KG1 (cell line): ENCODE results near the gene RORB.

Experiments
- DNase-seq: peaks from one replicate; lab custom pipeline; 2025; lab: John Stamatoyannopoulos, UW

RORB gene

DNA sequence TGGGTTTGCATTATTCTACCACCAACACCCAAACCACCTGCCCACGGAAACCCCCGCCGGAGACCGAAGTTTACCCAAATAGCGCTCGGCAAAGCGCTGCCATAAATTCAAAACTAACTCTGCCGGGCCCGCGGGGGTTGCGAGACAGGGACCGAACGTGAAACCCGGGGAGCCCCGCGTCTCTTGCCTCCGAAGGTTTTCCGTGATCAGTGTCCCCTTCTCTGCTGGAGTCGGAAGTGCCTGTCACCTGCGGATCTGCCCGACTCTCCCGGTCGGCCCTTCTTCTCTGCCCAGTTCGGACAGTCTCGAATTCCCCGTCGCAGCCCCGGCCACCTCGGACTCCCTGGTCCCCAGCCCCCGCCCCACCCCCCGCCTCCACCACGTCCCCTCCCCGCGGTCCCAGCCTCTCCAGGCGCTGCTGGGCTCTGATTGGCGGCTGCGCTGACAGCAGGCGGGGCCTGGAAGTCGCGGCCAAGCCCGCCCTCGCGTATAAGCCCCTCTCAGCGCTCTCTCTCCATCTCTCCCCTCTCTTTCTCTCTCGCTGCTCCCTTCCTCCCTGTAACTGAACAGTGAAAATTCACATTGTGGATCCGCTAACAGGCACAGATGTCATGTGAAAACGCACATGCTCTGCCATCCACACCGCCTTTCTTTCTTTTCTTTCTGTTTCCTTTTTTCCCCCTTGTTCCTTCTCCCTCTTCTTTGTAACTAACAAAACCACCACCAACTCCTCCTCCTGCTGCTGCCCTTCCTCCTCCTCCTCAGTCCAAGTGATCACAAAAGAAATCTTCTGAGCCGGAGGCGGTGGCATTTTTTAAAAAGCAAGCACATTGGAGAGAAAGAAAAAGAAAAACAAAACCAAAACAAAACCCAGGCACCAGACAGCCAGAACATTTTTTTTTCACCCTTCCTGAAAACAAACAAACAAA lies at the start of gene RORB:
RORB (plus strand) TSS at position 517 of the 929 bp plus-strand sequence. CDS start 642 bp downstream, outside the sequence.
- no peak for DNase-seq

GRCh38 chr9:74447451-74448193 lies 49.5 kb upstream of the RORB start:
- no peak for DNase-seq

GRCh38 chr9:74449060-74449459 lies 48.1 kb upstream of the RORB start:
- no peak for DNase-seq

DNA sequence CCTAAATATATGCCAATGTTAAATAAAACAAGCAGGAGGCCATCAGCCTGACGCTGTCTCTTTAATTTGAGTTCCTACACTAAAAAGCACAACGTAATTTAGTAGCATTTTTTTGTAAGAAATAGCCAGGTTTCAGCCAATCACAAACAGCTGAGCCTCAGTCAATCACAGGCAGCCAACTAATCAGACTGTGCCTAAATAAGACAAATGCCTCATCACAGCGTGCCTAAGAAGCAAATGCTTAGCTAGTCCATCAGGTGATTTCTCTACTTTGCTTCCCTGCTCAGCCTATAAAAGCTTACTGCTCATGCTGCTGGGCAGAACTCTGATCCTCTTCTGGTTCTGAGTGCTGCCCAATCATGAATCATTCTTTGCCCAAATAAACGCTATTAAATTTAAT lies 38.3 kb upstream of the RORB start:
- no peak for DNase-seq

DNA sequence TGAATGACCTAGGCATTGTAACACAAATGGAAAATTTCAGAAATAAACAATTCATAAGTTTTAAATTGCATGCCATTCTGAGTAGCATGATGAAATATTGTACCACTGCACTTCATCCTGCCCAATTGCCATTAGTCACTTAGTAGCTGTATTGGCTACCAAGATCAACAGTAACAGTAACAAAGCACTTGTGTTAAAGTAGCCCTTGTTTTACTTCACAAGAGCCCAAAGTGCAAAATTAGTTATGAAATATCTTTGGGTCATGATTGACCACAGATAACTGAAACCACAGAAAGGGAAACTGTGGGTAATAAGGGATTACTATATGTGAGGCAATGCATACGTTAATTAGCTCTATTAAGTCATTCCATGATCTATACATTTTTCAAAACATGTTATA lies 33.3 kb upstream of the RORB start:
- no peak for DNase-seq

GRCh38 chr9:74478606-74479005 lies 18.5 kb upstream of the RORB start:
- no peak for DNase-seq

DNA sequence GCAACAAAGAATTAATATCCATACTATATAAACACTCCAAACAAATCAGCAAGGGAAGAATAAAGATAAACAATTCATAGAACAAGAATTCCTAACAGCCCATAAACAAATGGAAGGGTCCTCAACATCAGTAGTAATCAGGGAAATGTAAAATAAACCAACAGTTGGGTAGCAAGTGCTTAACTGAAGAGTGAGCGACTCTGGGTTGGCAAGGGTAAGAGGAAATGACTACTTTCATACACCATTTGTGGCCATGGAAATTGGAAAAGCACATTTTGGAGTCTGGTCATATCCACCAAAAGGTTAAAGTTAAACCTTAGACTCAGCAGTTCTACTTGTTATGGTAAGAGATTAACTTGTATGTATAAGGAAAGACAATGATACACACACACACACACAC lies 17.4 kb upstream of the RORB start:
- no peak for DNase-seq

GRCh38 chr9:74487395-74487794 lies 9.7 kb upstream of the RORB start:
- no peak for DNase-seq

DNA sequence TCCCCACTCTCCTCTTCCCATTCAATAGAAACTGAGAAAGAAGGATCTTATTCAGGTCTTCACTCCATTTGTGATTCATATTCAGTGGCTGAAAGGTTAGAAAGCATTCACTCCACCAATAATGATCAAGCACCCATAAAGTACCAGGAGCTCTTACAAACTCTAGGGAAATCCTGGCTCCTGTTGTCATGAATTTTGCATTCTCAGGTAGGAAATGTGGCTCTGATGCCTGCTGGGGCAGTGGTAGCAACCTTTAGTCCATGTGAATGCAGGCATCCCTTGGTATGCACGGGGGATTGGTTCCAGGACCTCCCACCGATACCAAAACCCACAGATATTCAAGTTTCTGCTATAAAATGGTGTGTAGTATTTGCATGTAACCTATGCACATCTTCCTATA lies 3.6 kb upstream of the RORB start:
- no peak for DNase-seq

DNA sequence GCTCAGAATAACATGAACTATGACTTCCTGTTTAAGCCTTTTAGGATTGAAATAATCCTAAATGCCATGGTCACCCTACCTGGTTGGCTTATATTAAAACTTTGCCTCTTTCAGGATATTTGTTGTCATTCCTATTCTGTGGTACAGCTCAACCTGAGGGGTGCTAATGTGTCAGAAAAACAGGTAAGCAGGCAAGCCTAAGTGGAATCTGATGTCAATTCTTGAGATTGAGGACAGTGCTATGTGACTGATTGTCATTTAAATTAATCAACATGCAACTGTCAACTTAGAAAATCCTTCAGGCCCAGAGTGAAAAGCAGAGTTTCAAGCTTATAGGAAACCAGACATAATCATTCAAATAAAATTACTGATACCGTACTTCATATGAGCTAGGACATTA lies 2.6 kb upstream of the RORB start:
- no peak for DNase-seq

- no peak for DNase-seq
Measured at GRCh38 chr9:74496406-74496805, 729 bp upstream of the RORB start.

DNA sequence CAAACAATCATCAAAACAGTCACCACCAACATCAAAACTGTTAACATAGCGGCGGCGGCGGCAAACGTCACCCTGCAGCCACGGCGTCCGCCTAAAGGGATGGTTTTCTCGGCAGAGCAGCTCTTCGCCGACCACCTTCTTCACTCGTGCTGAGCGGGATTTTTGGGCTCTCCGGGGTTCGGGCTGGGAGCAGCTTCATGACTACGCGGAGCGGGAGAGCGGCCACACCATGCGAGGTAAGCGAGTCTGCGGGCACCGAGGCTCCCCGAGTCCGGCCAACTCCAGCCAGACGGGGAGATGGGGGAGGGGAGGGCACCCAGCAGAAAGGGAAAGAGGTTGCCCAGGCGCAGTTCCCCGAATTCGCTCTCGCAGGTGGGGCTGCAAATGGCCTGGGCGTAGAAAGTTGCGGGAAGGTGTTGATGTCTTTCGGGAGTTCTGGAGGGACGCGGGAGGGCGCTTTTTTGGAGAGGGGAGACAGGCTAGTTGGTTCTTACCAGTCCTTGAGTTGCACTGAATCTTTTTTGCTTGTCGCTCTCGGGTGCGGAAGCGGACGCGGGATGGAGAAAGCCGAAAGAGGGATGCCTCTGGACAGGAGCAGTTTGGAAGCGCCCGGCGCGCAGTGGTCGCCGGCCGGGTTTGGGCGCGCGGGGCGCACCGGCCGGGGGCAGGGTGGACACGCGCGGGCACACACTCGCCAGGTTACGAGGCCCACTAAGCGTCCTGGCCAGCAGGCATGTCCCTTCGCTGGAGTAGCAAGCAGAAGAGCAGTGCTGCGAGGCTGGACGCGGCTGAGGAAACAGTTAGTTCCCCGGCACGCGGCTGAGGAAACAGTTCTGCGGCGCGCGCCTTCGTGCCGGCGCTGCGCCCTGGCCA lies 849 bp downstream of the RORB start:
- DNase-seq: no peak

DNA sequence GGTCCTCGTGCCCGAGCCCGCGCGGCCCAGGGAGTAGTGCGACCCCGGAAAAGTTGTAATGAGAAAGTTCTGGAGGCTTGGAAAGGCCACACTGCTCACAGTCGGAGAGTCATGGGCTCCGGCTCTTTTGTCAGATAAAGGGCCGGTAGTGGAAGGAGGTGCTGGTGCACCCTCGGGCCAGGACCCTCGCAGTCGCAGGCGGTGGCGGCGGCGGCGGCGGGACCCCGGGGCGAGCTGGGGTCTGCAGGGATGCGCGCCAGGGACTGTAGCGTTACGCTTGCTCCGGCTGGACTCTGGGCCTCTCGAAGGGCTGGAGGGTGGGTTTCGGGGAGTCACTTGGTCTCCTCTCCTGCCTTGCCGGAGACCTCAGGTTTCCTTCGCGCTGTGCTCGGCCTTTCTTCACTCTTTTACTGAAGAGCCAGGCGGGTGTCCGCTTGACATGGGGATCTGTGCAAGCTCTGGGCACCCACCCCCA lies 1.5 kb downstream of the RORB start:
- DNase-seq: no peak

GRCh38 chr9:74499111-74499601 lies 2.0 kb downstream of the RORB start:
- no peak for DNase-seq

GRCh38 chr9:74499770-74500583 lies 2.8 kb downstream of the RORB start:
- no peak for DNase-seq

DNA sequence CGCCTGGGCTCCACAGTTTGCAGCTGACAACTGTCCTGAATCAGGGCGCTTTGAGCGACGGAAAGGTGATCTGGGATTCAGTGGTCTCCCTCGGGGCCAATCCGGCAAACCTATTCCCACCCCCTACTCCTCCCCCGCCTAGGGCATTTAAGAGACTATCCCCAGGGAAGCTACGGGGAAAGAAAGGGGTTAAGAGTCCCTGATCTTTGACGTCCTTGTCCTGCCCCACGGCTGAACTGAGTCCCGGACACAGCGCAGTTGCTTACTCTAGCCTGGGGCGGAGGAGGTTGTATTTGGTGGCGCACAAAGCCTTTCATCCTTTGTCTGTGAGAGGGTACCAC lies 3.4 kb downstream of the RORB start:
- DNase-seq: no peak

GRCh38 chr9:74501570-74501969 lies 4.4 kb downstream of the RORB start:
- no peak for DNase-seq

DNA sequence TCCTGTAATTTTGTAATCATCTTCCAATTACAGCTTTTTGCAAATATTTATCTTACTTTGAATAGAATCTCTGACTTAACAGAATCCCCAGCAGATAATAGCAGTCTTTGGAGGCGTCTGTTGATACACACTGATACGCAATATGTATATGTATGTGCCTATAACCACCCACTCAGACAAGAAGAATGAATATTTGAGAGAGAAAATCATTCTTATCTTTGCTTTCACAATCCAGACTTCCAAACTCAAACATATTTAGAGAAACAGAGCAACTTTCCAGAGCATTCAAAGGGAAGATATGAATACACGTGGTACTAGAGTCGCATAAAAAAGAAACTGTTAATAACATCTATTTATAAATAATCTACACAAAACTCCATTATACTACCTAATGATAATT lies 6.1 kb downstream of the RORB start:
- DNase-seq: no peak

DNA sequence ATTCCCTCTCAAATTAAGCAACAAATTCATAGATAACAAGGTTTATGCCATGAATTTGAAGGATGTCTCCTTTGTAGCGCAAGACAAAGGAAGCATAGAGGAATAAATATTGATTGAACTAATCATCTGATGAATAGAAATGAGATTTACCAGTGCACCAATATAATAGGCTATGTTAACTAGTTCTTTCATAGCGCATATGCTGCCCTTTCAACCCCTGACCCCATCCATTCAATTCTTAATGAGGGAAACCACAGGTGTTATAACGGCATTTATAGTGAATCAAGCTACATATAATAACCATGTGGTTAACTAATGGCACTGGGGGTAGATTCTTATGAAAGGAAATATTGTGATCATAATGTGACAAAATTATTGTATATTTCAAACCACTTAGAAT lies 6.5 kb downstream of the RORB start:
- DNase-seq: no peak

DNA sequence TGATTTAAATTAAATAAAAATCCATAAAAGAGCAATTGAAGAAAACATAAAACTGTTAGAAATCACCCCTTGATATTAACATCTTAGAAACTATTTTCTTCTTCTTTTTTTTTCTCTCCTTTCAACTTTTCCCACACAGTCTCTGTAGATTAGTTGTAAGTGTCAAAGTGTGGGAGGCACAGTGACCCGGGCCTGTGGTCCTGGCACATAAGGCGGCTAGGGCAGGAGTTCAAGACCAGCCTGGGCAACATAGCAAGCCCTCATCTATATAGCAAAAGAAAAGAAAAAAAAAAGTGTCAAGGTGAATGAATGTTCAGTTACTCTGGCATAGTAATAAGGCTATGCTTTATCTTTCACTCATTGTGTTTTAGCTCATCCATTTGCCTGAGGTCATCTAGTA lies 14.2 kb downstream of the RORB start:
- DNase-seq: no peak

DNA sequence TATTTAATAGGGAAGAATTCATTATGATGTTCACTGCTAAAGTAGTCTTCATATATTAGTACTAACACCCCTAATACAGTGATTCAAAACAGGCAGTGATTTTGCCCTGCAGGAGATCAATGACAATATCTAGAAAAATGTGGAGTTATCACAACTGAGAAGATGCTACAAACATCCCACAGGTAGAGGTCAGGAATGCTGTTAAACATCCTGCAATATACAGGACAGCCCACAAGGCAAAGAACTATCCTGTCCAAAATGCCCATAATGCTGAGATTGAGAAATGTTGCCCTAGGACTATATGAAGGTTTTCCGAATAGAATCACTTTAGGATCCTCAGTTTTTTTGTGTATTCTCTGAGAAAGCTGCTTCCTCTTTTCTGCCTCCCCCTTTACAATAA lies 15.3 kb downstream of the RORB start:
- no peak for DNase-seq
